Spleen (tissue), 7 donors: ENCODE results near the gene SH3BGRL2.

ENCODE experiments used
- CTCF ChIP-seq, 11 experiments: fragments of 200-600 bp in 7 of 11; fragments of 450-650 bp in 4 of 11; sonication (generic) in 4 of 11; IDR thresholded peaks in 8 of 11; conservative IDR thresholded peaks in 3 of 11; 1 replicate in 7 of 11; 2 replicates in 4 of 11; pipeline versions ENCODE4 v1.4.0 to v1.8.0; 2016 to 2021; ENCODE audit warnings: antibody characterized with exemption in 11 of 11, inconsistent platforms in 4 of 11, mild to moderate bottlenecking in 1 of 11
- POLR2AphosphoS5 ChIP-seq, 3 donors: sonication (generic); formaldehyde crosslinking; IDR thresholded peaks; one replicate each; pipeline ENCODE4 v1.5.1; 2017; ENCODE audit warnings: antibody characterized with exemption in 3 of 3
- donor health status: DM: no; HTN: no; CAD: no; lungs with moderate emphysema.
- donor health status: DM: no; HTN: no; CAD: no.
- donor health status: DM: no; HTN: no; CAD: no.

- TF ChIP-seq POLR2AphosphoS5 (IDR thresholded peaks at IDR 0.05) (no peak), CTCF (IDR thresholded peaks at IDR 0.05 in 8 of 11, conservative IDR thresholded peaks at IDR 0.05 in 3 of 11) (no peak)
Observed at GRCh38 chr6:79734374-79734773, 103.2 kb downstream of the SH3BGRL2 start.
